GM21515 (cell line): Measurements from ENCODE around the gene ACR.

Experiments used
- ATAC-seq: cut with Tn5 transposase; IDR thresholded peaks from one replicate; pipeline ENCODE4 v1.9.1; 2021; ENCODE audit not compliant: unreplicated experiment

The ACR gene

DNA sequence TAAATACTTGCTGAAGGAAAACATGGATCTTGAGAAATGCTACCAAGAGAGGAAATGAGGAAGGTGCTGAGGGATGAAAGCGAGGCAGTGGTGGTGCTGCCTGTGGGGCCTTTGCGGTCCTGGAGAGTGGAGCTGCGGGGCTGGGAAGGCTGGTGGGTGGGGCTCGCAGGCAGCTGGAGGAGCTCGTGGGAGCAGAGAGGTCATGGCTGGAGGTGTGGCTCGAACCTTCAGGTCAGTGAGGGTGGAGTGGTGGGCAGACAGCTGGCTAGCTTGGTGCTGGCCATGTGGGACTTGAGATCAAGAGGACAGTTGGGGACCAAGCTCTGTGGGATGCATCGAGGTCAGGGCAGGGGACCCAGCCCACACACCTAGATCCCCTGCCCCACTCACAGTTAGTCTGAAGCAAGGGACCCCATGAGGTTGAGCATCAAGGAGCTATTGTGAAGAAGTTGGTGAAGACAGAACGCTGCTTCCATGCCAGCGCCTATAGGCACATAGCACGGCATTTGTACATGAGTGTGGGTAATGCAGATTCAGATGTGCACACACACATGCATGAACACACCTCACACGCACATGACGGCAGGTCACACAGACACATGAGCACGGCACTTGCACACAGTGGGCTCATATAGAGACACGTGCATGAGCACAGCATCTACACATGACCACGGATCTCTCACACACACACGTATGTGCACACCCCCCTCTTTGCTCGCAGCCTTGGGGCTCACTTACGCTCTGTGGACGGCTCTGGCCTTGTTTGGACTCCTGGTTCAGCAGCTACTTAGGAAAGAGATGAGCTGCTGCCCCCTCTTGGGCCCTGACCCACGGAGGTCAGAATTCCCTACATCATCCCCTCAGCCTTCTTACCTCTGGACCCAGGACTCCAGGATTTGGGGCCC is 34.9 kb upstream of the ACR start:
- ATAC-seq: no peak

DNA sequence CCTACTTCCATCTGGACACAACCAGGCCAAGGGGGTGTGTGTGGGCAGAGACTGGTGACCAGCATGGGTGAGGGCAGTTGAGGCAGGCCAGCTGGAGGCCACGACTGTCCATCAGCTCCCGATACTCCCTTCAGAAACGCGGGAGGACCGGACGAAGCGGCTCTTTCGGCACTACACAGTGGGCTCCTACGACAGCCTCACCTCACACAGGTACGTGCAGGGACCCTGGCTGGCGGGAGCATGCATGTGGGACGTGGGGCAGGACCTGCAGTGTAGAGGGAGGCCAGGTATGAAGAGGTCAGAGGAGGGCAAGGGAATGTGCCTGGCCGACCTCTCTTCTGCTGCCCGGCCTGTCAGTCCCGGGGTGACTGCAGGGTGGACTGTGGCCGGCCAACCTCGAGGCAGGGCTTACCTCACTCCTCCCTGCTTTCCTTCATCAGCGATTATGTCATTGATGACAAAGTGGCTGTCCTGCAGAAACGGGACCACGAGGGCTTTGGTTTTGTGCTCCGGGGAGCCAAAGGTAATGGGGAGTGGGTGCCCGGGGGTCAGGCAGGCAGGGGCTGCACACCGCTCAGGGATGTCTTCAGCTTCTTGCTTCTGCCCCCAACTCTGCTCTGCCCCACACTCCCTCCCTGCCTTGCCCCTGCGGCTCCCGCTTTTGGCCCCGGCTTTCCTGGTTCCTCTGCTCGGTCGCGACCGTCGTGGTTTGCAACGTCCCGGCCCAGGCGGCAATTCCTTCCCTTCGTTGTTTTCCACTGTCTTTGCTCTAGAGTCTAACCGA is 34.1 kb upstream of the ACR start:
- ATAC-seq: no peak

DNA sequence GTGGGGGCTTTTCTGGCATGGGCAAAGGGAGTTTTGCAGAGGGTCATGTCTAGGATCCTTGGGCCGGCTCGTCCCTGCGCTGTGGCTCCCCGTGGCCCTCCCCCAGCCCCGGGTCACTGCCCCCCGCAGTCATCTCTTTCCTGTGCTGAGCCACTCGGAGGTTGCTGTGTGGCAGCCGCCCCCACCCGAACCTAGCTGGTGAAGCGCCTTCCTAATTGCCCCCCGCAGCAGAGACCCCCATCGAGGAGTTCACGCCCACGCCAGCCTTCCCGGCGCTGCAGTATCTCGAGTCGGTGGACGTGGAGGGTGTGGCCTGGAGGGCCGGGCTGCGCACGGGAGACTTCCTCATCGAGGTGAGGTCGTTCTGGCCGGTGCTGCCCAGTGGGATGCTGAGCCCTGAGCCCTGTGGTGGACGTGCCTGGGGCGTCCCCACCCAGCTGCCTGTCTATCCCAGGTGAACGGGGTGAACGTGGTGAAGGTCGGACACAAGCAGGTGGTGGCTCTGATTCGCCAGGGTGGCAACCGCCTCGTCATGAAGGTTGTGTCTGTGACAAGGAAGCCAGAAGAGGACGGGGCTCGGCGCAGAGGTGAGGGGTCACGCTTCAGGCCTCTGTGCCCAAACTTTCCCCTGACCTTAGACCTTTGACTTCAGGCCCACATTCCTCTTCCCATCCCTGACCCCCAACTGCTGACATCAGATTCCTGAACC is 33.3 kb upstream of the ACR start:
- ATAC-seq: no peak

DNA sequence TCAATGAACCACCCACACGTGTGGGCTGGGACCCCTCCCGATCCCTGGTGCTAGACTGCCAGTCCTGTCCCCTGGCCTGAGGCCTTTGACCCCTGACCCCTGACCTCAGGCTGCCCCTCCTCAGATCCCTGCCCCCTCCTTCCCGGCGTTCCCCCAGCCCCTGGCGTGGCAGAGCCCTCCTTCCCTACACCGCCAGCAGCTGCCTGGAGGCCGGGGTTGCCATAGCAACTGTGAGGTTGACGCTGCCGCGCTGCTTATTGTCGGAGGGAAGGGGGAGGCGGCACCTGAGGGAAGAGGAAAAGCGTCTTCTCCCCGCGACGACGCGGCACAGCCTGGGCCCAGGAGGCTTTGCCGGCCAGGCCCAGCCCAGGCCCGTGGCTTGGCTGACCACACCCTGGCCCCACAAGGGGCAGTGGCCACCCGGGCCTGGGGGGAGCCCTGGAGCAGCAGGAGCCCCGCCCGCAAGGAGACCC is 32.7 kb upstream of the ACR start:
- ATAC-seq: no peak

DNA sequence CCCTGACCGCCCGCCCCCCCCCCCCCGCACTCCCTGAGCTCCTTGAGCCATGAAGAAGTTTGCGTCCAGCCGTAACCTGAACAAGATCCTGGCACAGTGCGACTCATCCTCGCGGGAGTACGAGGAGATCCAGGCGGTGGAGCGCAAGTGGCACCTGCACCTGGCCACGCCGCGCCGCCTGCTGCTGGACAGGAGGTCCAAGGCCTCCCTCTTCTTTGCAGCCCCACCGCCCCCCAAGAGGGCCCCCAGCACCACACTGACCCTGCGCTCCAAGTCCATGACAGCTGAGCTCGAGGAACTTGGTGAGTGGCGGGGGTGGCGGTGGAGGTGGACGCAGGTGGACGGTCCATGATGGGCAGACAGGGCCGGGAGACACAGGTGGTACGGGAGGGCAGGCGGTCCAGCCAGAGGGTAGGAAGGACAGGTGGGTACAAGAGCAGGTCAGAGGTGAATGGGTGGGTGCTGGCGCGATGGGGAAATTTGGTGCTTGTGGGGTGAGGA is 32.1 kb upstream of the ACR start:
- no peak for ATAC-seq

DNA sequence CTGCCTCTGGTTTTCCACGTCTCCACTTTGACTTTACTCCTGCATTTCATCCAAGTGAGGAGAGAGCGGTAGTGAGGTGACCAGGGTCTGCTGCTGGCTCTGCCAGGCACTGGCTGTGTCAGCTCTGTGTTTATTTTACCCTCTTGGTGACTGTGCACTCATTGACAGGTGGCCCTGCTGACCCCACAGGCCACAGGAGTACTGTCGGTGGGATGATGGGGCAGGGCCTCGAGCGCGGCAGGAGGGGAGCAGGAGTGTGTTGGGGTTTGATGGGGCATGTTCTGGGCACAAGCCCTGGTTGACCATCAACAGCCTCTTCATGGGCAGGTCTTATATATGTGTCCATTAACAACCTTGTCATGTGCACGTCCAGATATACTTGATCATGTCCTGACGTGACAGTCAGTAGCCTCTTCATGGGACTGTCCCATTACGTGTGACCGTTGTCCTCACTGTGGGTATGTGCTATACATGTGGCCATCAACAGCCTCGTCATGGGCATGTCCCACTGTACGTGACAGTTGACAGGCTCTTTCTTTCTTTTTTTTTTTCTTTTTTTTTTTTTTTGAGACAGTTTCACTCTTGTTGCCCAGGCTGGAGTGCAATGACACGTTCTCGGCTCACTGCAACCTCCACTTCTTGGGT is 31.4 kb upstream of the ACR start:
- ATAC-seq: no peak

DNA sequence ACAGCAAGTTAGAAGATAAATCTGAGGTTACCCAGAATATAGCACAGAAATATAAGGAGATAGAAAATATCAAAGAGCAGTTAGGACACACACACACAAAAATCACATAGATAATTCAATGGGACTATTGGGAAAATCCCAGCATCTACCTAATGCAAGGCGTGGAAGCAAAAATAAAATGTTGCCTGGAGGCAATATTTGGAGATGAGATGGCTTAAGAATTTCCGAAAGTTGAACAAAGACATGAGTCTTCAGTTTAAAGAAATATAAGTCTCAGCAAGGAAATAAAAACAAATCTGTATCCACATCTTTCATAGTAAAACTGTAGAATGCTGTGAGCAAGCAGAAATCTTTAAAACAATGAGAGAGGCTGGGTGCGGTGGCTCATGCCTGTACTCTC is 29.5 kb upstream of the ACR start:
- no peak for ATAC-seq

DNA sequence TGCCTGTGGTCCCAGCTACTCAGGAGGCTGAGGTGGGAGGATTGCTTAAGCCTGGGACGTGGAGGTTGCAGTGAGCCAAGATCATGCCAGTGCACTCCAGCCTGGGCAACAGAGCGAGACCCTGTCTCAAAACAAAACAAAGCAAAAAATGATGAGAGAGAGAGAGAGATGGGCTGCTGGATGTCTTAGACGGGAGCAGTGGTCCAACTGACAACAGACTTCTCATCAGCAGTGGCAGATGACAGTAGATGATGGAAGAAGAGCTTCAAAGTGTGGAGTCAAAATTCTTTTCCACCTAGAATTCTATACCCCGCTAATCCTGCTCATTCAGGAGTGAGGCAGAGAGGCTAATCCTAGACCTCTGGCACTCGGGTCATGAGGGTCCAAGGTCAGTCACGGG is 29.0 kb upstream of the ACR start:
- no peak for ATAC-seq

DNA sequence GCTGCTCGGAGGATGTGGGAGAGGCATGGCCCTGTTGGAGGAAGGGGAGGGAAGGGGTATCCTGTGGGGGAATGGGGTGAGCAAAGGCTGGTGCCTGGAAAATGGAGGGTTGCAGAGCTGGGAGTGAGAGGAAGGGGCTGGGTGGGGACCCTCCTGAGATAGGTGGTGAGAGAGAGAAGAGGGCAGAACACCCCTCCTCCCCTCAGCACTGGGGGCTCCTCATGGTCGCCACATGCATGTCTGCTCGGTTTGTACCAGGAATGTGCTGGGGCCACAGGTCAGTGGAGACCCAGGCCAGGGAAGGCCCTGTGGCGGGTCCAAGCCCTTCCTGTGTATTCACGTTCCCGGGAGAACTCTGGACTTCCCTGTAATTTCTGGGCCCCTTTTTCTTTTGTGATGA is 27.8 kb upstream of the ACR start:
- no peak for ATAC-seq

DNA sequence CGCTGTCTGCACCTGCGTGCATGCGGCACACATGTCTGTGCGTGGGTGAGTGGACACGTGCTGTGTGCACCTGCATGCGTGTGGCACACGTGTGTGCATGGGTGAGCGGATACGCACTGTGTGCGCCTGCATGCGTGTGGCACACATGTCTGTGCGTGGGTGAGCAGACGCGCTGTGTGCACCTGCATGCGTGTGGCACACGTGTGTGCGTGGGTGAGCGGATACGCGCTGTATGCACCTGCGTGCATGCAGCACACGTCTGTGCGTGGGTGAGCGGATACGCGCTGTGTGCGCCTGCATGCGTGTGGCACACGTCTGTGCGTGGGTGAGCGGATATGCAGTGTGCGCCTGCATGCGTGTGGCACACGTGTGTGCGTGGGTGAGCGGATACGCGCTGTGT is 27.1 kb upstream of the ACR start:
- ATAC-seq: no peak

DNA sequence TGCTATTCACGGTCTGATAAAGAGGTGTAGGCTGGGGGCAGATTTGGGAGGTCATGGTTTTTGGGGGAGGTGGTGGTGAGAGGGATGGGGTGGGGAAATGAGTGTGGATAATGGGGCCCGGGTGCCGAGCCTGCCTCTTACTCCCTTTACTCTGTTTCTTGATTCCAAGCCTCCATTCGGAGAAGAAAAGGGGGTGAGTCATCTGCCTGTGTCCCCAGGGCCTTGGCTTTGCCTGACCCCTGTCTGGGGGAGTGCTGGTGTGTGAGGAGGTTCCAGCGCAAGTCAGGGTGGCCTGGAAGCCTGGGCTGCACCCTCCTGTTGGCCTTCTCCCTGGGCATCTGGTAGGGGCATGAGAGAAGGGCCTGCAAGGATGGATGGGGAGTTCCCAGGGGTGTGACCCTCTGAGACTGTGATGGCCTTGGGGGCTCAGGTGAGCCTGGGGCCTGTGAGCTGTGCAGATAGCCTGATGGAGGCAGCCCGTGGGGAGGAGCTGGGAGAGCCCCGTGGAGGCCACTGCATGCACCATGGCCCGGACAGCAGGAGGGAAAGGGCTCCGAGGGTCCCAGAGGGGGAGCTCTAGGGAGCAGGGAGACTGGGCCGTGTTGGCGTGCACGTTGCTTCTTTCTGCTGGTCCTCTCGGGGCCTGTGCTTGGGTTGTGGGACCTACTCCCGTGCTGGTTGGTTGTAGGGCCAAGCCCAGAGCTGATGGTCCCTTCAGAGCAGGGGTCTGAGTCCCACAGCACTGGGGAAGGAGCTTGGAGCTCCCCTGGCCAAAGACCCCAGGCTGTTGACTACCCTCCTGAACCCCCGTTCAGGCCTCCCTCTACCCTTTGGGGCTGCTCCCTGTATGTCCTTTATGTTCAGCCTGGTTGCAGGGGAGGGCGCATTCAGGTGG is 26.3 kb upstream of the ACR start:
- ATAC-seq: no peak

DNA sequence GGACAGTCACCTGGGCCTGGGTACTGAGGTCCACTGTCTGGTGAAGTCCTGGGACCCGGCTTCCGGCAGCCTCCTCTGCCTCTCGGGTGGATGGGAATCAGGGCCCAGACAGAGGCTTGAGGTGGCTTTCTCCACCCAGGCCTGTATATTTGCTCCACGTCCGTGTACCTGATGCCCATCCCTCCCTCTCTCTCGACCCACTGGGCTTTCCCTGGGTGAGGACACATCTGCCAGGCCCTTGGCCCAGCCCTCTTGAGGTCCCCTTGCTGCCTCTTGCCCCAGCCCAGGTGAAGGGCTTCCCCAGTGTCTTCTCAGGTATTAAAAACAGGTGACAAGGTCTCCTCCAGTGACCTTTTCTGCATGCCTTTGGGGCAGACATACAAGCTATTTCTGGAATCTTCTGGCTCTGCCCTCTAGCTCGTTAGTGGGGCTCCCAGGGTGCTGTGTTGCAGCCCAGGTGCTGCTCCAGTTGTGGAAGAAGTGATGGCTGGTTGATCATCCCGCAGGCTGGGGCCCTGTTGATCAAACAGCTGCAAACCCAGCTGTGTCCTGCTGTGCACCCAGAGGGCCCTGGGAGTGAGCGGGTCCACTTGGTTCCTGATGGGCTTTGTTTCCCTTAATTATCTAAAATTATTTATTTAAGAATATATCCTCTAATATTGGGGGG is 25.5 kb upstream of the ACR start:
- no peak for ATAC-seq

DNA sequence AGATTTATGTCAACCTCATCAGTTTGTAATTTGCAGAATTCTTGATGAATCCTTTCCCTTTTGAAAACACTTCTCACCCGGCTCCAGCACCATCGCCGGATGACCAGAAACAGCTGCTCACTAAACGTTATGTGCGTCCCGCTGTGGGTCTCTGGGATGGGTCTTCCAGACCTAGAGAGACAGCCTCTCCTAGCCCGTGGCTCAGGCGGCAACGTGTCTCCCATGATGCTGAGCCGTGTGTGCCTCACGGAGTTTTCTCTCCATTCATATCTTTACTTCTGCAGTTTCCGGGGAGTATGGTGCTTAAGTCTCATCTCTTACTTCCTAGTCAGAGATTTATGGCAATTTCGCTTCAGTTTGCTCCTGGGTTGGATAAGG is 25.0 kb upstream of the ACR start:
- no peak for ATAC-seq

DNA sequence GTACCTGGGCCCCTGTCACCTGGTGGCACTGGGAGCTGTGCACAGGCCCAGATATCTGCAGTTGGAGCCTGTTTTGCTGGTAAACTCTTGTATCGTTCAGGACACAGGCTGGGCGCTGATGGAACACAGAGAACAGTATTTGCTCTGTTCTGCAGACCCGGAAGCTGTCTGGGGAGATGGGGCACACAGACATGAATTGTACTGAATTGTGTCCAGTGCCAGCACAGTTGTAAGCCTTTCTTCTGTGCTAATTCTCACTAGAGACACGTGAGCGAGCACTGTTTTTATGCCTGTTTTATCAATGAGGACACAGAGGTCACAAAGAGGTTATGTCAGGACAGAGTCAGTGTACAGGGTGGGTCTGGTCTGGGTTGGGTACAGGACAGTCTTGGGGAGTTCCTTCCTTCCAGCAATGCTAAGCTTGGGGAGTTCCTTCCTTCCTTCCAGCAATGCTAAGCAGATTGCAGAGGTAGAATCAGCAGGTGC is 24.4 kb upstream of the ACR start:
- ATAC-seq: no peak

DNA sequence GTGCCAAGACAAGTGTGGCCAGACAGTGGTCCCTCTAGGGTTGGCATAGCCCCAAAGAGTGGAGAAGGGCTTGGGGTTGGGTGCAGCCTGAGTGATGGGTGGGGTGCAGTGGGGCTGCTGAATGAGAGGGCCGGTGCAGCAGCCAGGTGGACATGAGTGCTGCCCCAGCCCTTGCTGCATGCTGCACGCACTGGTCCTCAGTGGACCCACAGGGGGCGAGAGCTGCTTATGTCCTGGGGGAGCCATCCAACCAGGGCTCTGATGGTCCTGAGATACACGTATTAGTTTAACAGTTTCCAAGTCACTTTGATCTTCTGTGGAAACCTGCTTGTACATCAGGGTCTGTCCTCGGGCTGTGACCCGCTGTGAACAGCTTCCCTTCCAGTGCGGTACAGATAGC is 23.9 kb upstream of the ACR start:
- no peak for ATAC-seq

DNA sequence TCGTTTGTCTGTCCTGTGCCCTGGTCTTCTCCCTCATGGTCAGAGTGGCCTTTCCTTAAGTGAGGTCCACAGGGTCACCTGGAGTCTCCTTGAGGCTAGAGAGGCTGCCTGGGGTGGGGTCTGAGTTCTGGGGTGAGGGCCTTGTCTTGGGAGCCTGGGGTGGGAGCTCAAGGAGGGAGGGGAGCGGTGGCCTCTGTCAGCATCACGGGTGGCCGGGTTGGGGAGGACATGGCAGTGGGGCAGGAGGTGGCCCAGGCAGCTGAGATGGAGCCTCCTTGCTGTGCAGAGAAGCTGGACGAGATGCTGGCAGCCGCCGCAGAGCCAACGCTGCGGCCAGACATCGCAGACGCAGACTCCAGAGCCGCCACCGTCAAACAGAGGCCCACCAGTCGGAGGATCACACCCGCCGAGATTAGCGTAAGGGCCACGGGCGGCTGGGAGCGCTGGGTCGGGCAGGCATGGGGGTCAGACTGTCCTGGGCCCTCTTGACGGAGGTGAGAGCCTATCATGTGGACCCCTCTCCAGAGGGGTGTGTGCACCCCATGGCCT is 23.3 kb upstream of the ACR start:
- no peak for ATAC-seq

DNA sequence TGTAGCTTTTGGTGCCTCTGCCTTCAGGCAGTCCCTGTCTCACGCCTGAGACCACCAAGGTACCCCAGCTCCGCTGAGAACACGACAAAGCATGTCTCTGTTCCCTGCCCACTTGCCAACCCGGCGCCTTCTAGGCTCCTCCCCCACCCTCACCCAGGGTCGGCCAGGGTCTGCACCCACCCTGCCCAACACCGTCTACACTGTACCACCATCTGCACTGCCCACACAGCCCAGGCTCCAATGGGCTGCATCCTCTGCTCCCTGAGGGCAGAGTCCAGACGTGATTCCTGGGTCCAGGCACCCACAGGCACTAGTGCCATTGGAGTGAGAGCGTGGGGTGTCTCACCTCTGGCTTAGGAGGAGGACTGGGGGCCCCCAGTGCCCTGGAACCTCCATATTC is 22.8 kb upstream of the ACR start:
- ATAC-seq: no peak

DNA sequence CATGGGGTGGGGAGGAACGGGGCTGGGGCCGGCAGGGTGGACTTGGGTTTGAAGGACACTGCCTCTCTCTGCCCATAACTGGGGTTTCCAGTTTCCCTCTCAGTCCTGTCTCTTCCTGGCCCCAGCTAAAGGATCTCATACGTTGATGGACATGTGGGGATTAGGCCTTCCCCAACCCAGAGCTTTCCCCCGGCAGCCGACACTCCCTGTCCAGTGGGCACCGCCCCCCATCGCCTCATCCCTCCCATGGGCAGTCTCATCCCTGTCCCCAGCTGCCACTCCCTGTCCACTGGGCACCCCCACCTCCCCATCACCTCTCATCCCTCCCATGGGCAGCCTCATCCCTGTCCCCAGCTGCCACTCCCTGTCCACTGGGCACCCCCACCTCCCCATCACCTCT is 22.2 kb upstream of the ACR start:
- ATAC-seq: no peak
